ENCODE measurements around the gene FANCD2.

GRCh38 chr3:9978710-9979305 is 47.4 kb upstream of the FANCD2 start:
- TF ChIP-seq CTCF (tag by site-specific recombination; IDR thresholded peaks at IDR 0.05): no peak
- TF ChIP-seq REST (tag by site-specific recombination; IDR thresholded peaks at IDR 0.05): no peak
